ENCODE measurements around the gene SNX25.

The SNX25 gene

DNA sequence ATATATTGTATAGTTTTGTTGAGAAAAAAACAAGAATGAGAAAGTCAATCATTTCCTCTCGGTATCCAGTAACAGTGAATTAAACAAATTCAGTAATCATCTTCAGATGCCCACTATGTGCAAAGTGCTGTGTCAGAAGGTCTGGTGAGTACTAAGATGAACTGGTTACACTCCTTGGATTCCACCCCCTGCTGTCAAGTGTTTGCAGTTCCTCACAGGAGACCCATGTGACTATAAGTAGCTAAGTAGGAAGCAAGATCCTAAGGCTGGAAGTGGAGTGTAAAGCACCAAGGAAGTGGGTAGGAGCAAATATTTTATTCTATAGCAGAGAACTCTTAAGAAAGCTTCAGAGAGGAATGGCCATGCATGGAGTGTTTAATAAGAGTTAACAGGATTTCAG is 73.6 kb downstream of the SNX25 start:
- H3K4me3 ChIP-seq (ENCODE audit: low read depth in 1 of 2, low read length in 1 of 2), result no peak overlapping the region
- H3K36me3 ChIP-seq, result no peaks in the 10 kb centered on the region
- no peaks in the 10 kb centered on the region for H3K9me3 ChIP-seq
- no peaks in the 10 kb centered on the region for H3K4me1 ChIP-seq (ENCODE audit: control insufficient read depth in 1 of 2, insufficient read depth in 1 of 2, low read depth in 1 of 2, low read length in 1 of 2)
- no peak overlapping the region for H3K27ac ChIP-seq
- TF ChIP-seq, protein P1, sequence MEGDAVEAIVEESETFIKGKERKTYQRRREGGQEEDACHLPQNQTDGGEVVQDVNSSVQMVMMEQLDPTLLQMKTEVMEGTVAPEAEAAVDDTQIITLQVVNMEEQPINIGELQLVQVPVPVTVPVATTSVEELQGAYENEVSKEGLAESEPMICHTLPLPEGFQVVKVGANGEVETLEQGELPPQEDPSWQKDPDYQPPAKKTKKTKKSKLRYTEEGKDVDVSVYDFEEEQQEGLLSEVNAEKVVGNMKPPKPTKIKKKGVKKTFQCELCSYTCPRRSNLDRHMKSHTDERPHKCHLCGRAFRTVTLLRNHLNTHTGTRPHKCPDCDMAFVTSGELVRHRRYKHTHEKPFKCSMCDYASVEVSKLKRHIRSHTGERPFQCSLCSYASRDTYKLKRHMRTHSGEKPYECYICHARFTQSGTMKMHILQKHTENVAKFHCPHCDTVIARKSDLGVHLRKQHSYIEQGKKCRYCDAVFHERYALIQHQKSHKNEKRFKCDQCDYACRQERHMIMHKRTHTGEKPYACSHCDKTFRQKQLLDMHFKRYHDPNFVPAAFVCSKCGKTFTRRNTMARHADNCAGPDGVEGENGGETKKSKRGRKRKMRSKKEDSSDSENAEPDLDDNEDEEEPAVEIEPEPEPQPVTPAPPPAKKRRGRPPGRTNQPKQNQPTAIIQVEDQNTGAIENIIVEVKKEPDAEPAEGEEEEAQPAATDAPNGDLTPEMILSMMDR (IDR thresholded peaks at IDR 0.05), result no peak
- H3K27me3 ChIP-seq, result peaks cover 20% of the 10 kb centered on the region

DNA sequence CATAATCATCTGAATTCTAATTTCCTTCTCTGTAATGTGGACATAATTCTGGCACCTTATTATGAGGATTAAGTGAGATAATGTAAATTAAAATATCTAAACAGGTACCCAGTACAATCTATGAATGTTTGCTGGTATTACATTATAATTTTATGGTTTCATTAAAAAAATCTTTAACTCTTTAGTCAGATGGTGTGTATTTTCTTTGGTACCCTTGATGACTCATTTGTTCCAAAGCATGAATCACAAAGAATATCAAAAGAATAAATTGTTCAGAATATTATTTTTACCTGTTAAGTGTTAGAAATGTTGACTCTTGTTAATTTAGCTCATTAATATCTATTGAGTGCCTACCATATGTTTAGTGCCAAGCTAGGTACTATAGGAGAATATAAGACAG is 74.3 kb downstream of the SNX25 start:
- TF ChIP-seq, protein P1 (IDR thresholded peaks at IDR 0.05), result no peak
- Histone ChIP-seq H3K9me3 (no peaks in the 10 kb centered on the region), H3K27ac (no peak overlapping the region), H3K27me3 (peaks cover 22% of the 10 kb centered on the region), H3K36me3 (no peaks in the 10 kb centered on the region), H3K4me1 (ENCODE audit: control insufficient read depth in 1 of 2, insufficient read depth in 1 of 2, low read depth in 1 of 2, low read length in 1 of 2) (no peaks in the 10 kb centered on the region), H3K4me3 (ENCODE audit: low read depth in 1 of 2, low read length in 1 of 2) (no peak overlapping the region)

DNA sequence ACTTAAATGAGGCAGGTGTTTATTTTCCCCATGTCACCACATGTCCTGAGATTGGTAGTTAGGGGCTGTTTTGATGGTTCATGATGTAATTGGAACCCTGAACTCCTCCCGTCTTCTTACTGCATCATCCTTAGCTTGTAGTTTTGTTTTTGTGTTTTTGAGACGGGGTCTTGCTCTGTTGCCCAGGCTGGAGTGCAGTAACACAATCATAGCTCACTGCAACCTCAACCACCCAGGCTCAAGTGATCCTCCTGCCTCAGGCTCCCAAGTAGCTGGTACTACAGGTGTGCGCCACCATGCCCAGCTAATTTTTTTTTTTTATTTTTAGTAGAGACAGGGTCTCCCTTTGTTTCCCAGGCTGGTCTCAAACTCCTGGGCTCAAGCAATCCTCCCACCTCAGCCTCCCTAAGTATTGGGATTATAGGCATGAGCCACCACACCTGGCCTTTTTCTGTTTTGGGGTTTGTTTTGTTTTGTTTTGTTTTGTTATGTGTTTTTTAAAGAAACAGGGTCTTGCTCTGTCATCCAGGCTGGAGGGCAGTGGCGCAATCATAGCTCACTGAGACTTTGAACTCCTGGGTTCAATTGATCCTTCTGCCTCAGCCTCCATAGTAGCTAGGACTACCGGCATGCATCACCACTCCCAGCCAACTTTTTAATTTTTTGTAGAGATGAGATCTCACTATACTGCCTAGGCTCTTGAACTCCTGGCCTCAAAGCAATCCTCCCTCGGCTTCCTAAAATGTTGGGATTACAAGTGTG is 76.4 kb downstream of the SNX25 start:
- no peak overlapping the region for H3K4me3 ChIP-seq (ENCODE audit: low read depth in 1 of 2, low read length in 1 of 2)
- H3K9me3 ChIP-seq, result no peaks in the 10 kb centered on the region
- H3K4me1 ChIP-seq (ENCODE audit: control insufficient read depth in 1 of 2, insufficient read depth in 1 of 2, low read depth in 1 of 2, low read length in 1 of 2), result no peaks in the 10 kb centered on the region
- H3K27ac ChIP-seq, result no peak overlapping the region
- H3K36me3 ChIP-seq, result no peaks in the 10 kb centered on the region
- peaks cover 29% of the 10 kb centered on the region for H3K27me3 ChIP-seq
- TF ChIP-seq, protein P1 (IDR thresholded peaks at IDR 0.05), result no peak

DNA sequence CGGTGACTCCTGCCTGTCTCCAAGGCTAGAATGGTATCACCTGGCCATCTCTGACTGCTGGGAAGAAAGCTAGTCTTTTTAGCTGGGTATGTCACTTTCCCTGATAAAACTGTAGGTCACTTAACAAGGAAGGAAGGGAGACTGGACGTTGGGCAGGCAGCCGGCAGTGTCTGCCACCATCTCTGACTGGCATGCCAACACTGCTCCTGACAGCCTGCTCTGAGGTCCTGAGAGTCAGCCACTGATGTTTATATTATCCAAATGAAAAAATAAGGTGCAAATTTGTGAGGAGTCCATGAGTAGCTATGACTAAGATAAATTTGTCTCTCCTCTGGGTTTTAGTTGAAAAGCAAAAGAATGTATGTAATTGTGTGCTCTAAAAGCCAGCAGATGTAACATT is 77.2 kb downstream of the SNX25 start:
- no peaks in the 10 kb centered on the region for H3K9me3 ChIP-seq
- no peaks in the 10 kb centered on the region for H3K4me1 ChIP-seq (ENCODE audit: control insufficient read depth in 1 of 2, insufficient read depth in 1 of 2, low read depth in 1 of 2, low read length in 1 of 2)
- H3K27me3 ChIP-seq, result peaks cover 33% of the 10 kb centered on the region
- no peaks in the 10 kb centered on the region for H3K36me3 ChIP-seq
- TF ChIP-seq, protein P1 (IDR thresholded peaks at IDR 0.05), result no peak
- H3K4me3 ChIP-seq (ENCODE audit: low read depth in 1 of 2, low read length in 1 of 2), result no peak overlapping the region
- no peak overlapping the region for H3K27ac ChIP-seq

DNA sequence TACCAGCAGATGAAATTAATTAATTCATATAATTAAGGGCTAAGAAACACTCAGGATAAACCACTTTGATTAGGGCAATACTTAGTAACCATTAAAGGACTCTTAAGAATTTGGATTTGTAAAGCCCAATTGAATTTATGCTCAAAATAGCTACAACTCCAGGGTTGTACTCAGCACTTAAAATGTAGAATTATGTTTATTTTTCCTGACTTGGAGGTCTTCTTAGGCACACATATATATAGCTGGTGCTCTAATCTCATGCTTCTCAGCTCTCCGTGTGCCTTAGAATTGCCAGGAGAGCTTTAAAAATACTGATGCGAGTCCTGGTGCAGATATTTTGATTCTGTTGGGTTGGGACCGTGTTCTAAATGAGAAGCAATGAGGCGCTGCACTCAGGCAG is 77.6 kb downstream of the SNX25 start:
- Histone ChIP-seq H3K27me3 (peaks cover 33% of the 10 kb centered on the region), H3K27ac (no peak overlapping the region), H3K9me3 (no peaks in the 10 kb centered on the region), H3K36me3 (no peaks in the 10 kb centered on the region), H3K4me1 (ENCODE audit: control insufficient read depth in 1 of 2, insufficient read depth in 1 of 2, low read depth in 1 of 2, low read length in 1 of 2) (no peaks in the 10 kb centered on the region), H3K4me3 (ENCODE audit: low read depth in 1 of 2, low read length in 1 of 2) (no peak overlapping the region)
- TF ChIP-seq, protein P1 (IDR thresholded peaks at IDR 0.05), result no peak

Data from neutrophil (primary cell).